GM18498 (cell line): ENCODE measurements around the gene RUNX2.
"Not testable (repeated sequence)": the region's sequence is repeated elsewhere in the genome, so short reads cannot be mapped to it uniquely, and the experiment has no call there.

Experiments
- ATAC-seq: cut with Tn5 transposase; IDR thresholded peaks from one replicate; pipeline ENCODE4 v1.9.1; 2021; ENCODE audit warnings: mild to moderate bottlenecking, moderate library complexity; ENCODE audit not compliant: unreplicated experiment

Gene RUNX2

DNA sequence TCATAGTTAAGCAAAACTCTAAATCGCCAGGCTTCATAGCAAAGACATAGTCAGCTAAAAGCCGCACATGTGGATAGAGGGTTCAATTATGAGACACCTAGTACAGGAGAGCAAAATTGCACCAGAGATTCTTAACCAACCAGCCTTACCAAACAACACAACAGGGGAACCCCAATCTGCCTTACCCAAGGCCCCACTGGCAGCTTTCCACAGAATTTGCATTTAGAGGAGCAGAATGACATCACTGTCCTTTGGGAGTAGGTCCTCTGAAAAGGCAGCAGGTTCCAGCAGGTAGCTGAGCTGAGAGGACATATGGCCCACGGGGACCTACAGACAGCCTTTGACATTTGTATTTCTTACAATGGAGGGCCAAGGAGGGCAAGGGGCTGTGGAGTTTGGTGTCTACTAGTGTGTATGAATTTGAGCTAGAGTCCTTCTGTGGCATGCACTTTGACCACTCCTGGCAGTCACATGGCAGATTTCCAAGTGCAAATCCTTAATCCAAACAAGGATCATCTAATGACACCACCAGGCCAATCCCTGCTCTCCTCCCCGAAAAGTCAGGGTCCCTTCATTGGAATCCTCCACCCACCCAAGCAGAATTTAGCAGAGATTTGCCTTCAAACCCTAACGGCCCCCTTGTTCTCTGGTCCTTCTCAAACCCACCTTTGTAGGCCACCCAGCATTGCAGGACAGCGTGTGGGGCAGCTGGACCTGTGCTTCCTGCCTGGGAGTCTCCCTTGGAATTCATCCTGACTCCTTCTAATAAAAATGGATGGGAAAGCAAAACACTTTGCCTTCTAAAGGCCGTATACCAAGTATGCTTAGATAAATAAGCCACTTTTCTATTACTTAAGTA is 220.8 kb downstream of the RUNX2 start:
- peak; percentile 95 for ATAC-seq

DNA sequence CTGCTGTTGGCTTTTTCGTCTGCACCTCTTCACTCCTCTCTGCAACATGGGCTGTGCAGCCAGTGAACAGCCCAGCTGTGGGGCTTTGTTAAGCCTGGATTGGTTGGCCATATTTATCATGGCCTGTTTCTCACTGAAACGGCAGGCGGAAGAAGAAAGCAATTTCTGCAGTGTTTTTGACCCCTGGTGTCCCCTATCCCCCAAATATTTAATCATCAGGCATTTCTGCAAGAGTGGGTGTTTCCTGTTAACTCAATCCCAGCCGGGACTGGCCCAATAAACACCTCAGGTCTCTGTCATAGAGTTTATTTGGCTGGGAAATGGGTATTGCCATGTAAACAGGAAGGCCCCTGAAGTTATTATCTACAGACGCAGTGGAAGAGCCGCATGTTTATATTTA is 224.4 kb downstream of the RUNX2 start:
- no peak for ATAC-seq

DNA sequence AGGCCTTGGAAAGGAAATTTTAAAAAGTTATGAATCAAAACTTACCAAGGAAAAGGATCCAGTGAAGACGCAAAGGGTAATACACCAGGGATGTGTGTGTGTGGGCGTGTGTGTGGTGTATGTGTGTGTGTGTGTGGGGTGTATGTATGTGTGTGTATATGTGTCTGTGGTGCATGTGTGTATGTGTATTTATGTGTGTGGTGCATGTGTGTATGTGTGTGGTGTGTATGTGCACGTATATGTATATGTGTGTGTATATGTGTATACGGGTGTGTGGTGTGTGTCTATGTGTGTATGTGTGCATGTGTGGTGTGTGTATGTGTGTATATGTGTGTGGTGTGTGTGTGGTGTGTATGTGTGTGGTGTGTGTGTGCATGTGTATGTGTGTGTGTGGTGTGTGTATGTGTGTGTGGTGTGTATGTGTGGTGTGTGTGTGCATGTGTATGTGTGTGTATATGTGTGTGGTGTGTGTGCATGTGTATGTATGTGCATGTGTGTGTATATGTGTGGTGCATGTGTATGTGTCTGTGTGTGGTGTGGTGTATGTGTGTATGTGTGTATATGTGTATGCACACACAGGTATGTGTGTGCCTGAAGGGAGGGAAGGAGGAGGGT is 225.7 kb downstream of the RUNX2 start:
- no peak for ATAC-seq

DNA sequence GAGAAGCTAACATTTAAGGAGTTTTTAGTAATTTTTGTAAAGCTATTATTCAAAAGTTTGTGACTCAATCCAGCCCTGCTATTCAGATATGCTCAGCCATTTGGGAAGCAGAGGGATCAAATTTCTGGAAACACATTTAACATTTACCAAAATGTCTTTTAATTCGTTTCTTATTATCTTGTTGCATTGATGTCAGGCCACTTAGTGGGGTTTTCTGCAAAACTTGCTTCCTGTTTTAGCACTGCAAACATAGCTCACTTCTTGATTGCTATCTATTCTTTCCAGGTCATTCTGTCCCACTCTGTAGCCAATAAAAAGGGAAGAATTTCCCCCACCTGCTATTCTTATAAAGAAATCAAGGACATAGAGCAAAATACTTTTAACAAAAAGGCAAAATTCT is 226.5 kb downstream of the RUNX2 start:
- ATAC-seq: no peak

DNA sequence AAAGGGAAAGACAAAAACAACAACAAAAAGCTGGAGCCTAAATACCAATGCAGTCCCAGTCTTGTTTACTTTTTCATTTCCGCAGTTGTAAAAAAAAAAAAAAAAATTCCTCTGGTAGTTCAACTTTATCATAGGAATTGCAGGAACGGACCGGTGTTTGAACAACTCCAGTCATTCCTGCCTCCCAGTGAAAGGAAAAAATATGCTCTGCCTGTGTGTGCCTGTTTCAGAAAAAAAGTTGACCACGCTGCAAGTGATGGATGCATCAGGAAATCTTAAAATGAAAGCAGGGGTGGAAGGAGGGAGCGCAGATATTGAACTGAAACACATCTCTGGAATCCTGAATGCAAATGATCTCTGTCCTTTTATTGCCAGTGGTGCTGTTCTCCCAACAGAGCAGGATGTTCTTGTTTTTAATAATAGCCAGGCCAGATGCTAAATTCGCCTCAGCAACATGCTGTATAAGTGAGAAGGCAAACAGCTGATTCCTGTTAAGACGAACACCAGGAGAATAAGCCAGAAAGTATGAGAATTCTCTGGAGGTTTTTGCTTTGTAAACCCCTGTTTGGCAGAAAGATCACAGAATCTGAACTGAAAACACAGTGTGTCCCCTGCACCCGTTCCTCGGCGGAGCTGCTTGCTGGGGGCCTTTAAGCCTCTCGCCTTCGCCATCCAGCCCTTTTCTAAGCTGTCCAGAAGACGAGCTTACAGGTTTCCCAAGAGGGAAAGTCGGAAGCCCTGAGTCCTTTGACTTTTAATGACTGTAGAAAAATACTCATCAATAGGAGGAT is 228.0 kb downstream of the RUNX2 start:
- ATAC-seq: no peak

DNA sequence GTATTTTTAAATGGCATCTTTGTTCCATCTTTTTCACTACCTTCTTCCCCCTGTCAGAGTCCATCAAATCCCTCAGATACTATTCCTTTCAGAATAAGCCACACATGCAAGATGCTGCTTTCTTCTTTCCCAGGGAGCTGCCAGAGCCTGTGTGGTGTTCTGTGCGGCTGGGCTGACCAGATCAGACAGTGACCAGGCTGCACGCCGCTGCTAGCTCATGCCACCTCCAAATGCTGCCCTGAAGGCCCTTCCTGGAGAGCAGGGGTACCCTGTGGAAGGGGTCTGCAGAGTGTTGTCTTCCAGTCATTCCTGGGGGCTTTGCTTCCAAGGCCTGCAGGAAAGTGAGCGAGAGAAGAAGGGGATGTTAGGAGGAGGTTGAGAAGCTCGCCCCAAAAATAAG is 228.7 kb downstream of the RUNX2 start:
- no peak for ATAC-seq

DNA sequence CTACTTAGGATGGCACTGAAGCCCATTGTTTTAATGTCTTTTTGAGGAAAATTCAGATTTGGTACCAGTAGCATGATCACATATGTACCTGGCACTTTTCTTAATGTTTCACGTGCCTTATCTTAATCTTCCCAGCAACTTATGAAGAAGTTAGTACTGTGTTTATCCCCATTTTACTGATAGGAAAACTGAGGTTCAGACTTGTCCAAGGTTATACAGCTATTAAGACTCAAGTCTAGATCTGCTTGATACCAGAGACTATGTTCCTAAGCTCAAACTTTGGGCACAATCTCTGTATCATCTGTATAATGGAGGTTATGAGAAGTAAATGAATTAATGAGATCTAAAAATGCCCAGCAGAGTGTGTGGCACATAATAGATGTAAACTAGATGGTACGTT is 229.3 kb downstream of the RUNX2 start:
- ATAC-seq: no peak

DNA sequence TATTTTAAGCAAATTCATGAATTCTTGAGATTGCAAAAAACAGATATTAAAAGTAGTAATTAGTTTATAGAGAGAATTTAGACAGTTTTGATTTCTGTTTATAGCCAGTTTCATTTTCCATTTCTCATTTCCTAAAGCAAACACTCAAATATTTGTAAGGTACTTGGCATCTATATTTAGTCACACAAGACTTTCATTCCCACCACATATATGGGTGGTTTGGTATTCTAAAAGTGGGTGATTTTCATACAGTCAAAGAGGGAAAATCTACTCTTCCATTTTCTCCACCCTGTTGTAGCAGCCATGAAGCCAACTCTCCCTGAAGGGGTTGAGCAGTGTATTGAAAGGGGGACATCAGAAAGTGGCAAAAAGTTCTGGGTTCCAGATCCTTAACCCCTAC is 230.7 kb downstream of the RUNX2 start:
- peak; percentile 83 for ATAC-seq

DNA sequence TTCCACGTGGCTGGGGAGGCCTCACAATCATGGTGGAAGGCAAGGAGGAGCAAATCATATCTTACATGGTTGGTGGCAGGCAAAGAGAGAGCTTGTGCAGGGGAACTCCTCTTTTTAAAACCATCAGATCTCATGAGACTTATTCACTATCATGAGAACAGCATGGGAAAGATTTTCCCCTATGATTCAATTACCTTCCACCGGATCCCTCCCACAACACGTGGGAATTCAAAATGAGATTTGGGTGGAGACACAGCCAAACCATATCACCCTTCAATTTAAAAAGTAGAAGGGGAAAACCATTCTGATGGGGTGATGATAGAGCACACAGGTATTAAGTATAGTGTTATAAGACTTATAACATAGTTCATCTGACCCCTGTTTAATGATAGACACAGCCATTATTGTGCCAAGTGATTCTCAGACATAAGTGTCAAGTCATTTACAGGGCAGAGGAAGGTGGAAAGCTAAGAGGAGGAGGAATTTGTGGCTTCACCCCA is 232.2 kb downstream of the RUNX2 start:
- not testable (repeated sequence) for ATAC-seq

DNA sequence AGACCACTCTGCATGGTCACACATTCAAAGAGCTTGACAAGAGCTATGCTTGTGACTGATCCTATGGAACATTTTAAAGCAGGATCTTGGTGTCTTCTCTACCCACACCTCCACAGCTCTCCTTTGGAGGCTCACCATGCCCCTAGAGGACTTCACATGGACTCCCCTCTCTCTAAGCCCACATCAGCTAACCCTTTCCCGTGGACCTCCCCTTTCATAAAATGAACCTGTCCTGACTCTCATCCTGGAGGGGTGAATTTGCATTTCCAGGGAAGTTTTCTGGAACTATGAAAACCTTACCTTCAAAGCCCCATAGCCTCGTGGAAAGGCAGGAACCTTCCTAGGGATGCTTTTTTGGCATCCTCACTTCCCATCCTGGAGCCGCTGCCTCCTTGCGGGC is 234.0 kb downstream of the RUNX2 start:
- no peak for ATAC-seq

DNA sequence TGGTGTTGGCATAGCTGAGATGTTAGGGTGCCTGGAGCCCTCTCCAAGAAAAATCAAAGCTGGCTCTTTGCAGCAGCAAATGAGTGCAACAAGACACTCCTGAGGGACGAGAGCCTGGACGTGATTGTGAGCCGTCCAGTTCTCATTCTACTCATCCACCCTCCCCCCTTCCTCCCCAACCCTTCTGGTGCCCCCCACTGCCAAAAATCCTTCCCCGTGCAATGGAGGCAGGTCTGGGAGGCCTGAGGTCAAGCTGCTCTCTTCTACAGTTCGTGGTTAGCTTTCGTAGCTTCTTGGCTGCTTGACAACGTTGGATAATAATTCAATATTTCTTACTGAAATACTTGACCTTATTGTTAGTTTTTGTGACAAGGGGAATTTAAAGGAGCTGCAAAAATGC is 234.9 kb downstream of the RUNX2 start:
- no peak for ATAC-seq

DNA sequence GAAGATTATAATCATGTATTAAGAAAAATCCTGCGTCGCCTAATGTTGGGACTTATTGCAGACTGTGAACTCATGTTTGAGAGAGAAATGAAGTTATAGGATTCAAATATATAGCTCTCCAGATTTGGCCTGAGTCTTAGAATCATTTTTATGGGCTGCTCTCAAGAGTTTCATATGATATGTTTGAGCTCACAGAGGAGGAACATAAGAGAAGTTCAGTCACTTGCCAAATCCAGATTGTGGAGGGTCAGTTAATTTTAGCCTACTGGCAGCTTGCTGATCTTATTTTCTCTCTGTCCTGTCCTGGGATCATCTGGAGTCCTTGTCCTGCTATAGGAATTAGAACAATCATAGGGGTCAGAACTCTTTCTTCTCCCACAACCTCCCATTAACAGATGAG is 235.7 kb downstream of the RUNX2 start:
- ATAC-seq: no peak

DNA sequence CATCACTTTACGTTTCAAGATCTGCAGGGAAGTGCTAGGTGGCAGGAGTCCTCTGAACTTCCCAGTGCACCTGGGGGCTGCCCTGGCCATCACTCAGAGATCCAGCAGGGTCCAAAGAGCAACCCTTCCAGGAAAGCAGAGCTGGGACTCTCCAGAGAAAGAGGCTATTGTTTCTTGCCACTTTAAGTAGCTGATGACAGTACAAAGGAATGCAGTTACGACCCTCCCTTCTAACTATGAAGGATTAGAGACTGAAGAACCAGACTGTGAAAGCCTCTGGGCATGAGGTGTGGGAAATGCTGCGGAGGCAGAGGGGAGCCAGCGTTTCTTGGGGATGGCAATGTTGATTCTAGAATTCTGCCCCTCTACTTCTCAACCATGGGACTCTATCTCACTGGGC is 238.8 kb downstream of the RUNX2 start:
- ATAC-seq: no peak

DNA sequence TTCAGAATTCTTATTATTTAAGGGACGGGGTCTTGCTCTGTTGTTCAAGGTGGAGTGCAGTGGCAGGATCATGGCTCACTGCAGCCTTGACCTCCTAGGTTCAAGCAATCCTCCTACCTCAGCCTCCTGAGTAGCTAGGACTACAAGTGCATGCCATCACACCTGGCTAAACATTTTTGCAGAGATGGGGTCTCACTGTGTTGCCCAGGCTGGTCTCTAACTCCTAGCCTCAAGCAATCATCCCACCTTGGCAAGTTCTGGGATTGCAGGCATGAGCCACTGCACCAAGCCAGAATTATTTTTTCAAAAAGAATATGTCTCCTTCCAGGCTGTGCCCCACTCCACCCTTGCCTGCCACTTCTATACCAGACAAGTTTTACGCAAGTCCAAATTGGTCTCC is 239.7 kb downstream of the RUNX2 start:
- ATAC-seq: no peak

DNA sequence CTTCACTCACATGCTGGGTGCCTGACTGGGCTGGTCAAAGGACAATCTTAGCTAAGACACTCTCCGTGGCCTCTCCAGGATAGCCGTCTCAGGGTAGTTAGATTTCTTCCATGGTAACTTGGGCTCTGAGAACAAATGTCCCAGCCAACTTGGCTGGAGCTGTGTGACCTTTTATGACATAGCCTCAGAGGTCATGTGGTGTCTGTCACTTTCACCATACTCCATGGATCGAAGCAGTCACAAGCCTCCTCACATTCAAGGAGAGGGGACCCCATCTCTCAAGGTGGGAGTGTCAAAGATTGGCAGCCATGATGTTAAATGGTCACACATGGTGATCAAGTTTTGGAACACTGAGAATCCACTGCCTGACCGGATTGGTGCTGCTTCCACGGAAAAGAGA is 240.5 kb downstream of the RUNX2 start:
- no peak for ATAC-seq

DNA sequence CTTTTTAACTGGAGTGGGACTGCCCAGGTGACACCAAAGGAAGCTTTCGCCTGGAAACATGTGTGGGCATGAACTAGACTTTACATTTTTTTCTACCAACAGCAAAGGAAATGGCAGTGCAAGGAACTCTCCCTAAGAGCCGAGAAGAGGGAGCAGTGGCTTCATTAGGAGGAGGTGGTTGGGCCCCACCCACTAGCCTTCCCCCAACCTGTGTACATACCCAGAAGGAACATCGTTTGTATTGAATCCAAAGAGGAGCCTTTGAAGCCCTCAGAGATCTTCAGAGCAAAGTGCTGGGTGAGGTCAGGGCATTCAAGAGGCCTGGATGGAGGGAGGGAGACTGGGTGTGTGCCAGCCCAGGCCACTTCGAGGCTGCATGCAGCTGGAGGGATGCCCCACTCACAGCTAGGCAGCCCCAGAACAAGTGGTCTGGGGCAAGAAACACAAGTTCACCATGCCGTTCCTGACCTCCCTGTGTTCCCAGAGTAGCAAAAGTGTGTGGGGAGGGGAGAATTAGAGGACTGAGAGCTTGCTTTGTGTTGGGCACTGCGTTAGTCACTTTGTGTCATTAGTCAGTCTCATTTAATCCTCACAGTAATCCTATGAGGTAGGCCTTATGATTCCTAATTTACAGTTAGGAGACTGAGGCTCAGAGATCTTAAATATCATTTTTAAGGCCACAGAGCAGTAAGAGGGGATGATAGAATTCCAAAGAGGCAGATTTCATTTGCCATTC is 241.2 kb downstream of the RUNX2 start:
- no peak for ATAC-seq

DNA sequence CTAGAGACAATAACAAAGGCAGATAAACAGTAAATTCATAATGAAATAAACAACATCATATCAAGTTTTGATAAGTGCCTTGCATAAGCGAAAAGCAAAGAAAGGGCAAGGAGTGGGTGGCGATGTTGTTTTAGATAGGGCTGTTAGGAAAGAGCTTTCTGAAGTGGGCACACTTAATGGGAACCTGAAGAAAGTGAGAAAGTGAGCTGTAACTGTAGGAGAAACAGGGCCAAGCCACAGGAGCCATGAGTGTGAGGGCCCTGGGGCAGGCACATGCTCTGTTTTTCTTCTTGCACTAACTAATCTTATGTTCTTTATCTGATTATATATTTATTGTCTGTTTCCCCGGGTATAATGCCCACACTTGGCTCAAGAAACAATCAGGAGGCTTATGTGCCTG is 243.0 kb downstream of the RUNX2 start:
- no peak for ATAC-seq

DNA sequence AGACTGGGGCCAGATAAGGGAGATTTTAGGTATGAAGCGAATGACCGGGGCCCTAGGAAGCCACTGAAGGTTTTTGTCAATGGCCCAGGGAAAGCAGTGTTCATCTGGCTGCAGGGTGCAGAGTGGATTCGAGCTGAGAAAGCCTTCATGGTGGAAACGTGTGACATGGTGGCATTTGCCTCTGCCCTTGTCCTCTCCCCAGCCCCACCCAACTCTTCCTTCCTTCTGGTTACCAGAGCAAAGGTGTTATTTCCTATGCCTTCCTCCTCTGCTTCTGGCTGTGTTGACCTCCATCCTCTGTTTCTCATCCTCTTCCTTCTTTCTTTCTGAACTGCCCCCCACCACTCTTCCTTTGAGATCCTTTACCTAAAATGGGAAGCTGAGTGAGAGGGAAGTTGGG is 244.7 kb downstream of the RUNX2 start:
- no peak for ATAC-seq

DNA sequence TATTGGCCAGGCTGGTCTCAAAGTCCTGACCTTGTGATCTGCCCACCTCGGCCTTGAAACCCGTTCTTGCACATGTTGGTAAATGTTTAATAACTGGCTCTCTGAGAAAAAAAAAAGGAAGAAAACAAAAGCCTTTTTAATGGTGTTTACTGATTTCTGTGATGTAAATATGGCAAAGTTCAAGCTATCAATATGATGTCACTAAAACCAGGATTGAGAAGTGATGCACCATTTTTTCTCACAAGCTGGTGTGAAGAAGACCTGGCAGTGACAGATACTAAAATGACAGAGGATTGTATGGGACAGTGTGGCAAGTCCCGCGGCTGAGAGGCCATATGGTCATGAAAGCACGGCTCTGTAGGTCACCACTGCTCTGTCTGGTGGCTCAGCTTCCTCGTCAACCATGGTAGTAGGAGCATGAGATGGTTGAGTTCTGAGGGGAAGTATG is 245.9 kb downstream of the RUNX2 start:
- no peak for ATAC-seq

DNA sequence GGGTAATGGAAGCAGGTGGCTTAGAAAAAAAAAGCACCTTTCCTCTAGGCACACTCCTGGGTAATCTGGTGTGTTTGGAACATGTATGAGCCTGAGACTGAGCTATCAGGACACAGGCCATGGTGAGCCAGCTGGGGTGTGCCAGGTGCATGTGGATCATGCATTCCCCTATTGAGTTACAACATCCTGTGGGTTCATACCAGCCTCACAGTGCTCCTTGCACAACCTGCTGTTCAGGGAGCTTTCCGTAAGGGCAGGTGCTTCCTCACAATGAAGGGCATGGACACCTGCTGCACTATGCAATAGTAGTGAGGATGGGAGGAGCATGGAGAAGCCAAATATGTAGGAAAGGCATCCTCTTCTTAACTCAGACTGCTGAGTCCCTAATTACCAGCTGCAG is 246.8 kb downstream of the RUNX2 start:
- ATAC-seq: no peak
